NCI-H2029 treated with DMSO at 0.1 percent for 48 hours (cell line): Measurements from ENCODE around the gene MANBA.
A peak's percentile ranks its signal among the peaks of the same experiment; 100 is the strongest.

ENCODE experiments used
- DNase-seq: peaks from one replicate; lab custom pipeline; 2025; lab: John Stamatoyannopoulos, UW

MANBA gene

GRCh38 chr4:102760645-102761295 lies at the start of gene MANBA:
MANBA (minus strand) TSS chr4:102760968; CDS start chr4:102760894, 74 bp downstream.
- DNase-seq, result peak; percentile 31

GRCh38 chr4:102809691-102810090 lies 48.9 kb upstream of the MANBA start:
- no peak for DNase-seq

GRCh38 chr4:102809190-102809589 lies 48.4 kb upstream of the MANBA start:
- no peak for DNase-seq

GRCh38 chr4:102808009-102808408 lies 47.2 kb upstream of the MANBA start:
- DNase-seq, result no peak

- no peak for DNase-seq
These were observed 46.6 kb upstream of the MANBA start for GRCh38 chr4:102807345-102807744.

- no peak for DNase-seq
These were observed 39.0 kb upstream of the MANBA start for GRCh38 chr4:102799816-102800215.

- DNase-seq, result no peak
These were observed 34.2 kb upstream of the MANBA start for GRCh38 chr4:102794999-102795398.

- no peak for DNase-seq
These were observed 31.7 kb upstream of the MANBA start for GRCh38 chr4:102792361-102792936.

GRCh38 chr4:102791318-102791835 lies 30.6 kb upstream of the MANBA start:
- no peak for DNase-seq

GRCh38 chr4:102789317-102789717 lies 28.5 kb upstream of the MANBA start:
- no peak for DNase-seq

- no peak for DNase-seq
These were observed 27.2 kb upstream of the MANBA start for GRCh38 chr4:102787944-102788343.

- no peak for DNase-seq
These were observed 26.5 kb upstream of the MANBA start for GRCh38 chr4:102787096-102787881.

- no peak for DNase-seq
These were observed 25.5 kb upstream of the MANBA start for GRCh38 chr4:102786279-102786678.

GRCh38 chr4:102783006-102783405 lies 22.2 kb upstream of the MANBA start:
- DNase-seq, result no peak

- no peak for DNase-seq
These were observed 20.8 kb upstream of the MANBA start for GRCh38 chr4:102781570-102781969.

- DNase-seq, result no peak
These were observed 19.8 kb upstream of the MANBA start for GRCh38 chr4:102780476-102781144.

- DNase-seq, result no peak
These were observed 18.4 kb upstream of the MANBA start for GRCh38 chr4:102779204-102779603.

GRCh38 chr4:102778720-102779119 lies 18.0 kb upstream of the MANBA start:
- peak; percentile 34 for DNase-seq

- no peak for DNase-seq
These were observed 15.0 kb upstream of the MANBA start for GRCh38 chr4:102775805-102776204.

GRCh38 chr4:102774254-102774653 lies 13.5 kb upstream of the MANBA start:
- DNase-seq, result no peak

GRCh38 chr4:102772738-102773340 lies 12.1 kb upstream of the MANBA start:
- DNase-seq, result no peak

- no peak for DNase-seq
These were observed 4.1 kb upstream of the MANBA start for GRCh38 chr4:102764901-102765300.
